ENCODE measurements around the gene INTS13. TPM values are rescaled to one million over a fixed set of nuclear protein-coding genes. Genes with fewer than 3 reads are reported as not detected.
A peak's percentile ranks its signal among the peaks of the same experiment; 100 is the strongest.
"Not testable (repeated sequence)": the region's sequence is repeated elsewhere in the genome, so short reads cannot be mapped to it uniquely, and the experiment has no call there.

Gene INTS13
- total and polyA plus RNA-seq, 4 donors = 9.5 to 19.2 (median 14.0) TPM

DNA sequence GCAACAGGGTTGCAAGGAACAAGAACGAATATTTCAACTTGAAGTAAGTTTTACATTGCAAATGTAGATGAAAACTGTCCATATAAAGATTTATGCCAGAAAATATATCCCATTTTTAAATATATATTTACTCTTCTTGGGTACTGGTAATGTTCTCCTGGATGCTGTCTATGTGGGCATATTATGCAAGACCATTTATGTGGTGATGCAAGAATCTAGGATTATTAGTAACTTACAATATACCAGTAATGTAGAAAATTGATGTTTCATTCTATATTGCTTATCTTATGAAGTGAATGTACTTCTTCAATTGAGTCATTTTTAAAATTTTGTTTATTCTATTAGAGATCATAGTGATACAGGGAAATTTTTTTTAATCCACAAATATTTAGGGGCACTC is 25.6 kb upstream of the INTS13 start:
- DNase-seq = no peak
- H3K27me3 ChIP-seq (ENCODE audit: control insufficient read depth in 1 of 2, insufficient read depth in 2 of 2, low read length in 1 of 2) = no peaks in the 10 kb centered on the region
- intact Hi-C loops (cut with DNase I) = no loop called here
- no peaks in the 10 kb centered on the region for H3K4me1 ChIP-seq (ENCODE audit: control insufficient read depth in 1 of 2, insufficient read depth in 2 of 2, low read length in 2 of 2)
- no peak overlapping the region for H3K27ac ChIP-seq (ENCODE audit: low read depth in 1 of 2, low read length in 2 of 2)
- WGBS, 2 donors = 90 to 95% methylated on average over 1 of the region's 1 CpG
- no peak for ATAC-seq (ENCODE audit: low FRiP score)
- no peaks in the 10 kb centered on the region for H3K9me3 ChIP-seq (ENCODE audit: control insufficient read depth, low read length)
- no peak overlapping the region for H3K4me3 ChIP-seq (ENCODE audit: low read length in 2 of 2)
- H3K36me3 ChIP-seq (ENCODE audit: control insufficient read depth in 1 of 2, insufficient read depth in 2 of 2, low read length in 1 of 2) = peaks cover 0 to 2% of the 10 kb centered on the region in 2 donors

DNA sequence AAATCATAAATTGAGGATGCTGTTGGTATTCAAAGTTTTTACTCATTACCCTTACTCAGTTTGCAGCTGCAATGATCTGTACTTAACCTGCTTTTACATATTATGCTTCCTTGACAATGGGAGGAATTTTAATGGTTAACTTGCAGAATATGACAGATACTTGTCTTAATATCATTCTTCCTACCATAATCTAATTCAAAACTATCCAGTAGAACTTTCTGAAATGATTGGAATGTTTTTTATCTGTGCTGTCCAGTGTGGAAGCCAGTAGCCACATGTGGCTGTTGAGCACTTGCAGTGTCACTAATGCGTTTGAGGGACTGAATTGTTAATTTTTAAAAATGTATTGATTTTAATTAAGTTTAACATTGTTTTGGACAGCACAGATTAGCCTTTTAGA is 24.0 kb upstream of the INTS13 start:
- intact Hi-C loops (cut with DNase I) = no loop called here
- ATAC-seq (ENCODE audit: low FRiP score) = no peak
- Histone ChIP-seq H3K4me1 (ENCODE audit: control insufficient read depth in 1 of 2, insufficient read depth in 2 of 2, low read length in 2 of 2) (no peaks in the 10 kb centered on the region), H3K4me3 (ENCODE audit: low read length in 2 of 2) (no peak overlapping the region), H3K9me3 (ENCODE audit: control insufficient read depth, low read length) (no peaks in the 10 kb centered on the region), H3K36me3 (ENCODE audit: control insufficient read depth in 1 of 2, insufficient read depth in 2 of 2, low read length in 1 of 2) (peaks cover 2 to 5% of the 10 kb centered on the region in 2 donors), H3K27me3 (ENCODE audit: control insufficient read depth in 1 of 2, insufficient read depth in 2 of 2, low read length in 1 of 2) (no peaks in the 10 kb centered on the region), H3K27ac (ENCODE audit: low read depth in 1 of 2, low read length in 2 of 2) (no peak overlapping the region)
- no peak for DNase-seq
- 75 to 76% methylated on average over 1 of the region's 1 CpG for WGBS, 2 donors

DNA sequence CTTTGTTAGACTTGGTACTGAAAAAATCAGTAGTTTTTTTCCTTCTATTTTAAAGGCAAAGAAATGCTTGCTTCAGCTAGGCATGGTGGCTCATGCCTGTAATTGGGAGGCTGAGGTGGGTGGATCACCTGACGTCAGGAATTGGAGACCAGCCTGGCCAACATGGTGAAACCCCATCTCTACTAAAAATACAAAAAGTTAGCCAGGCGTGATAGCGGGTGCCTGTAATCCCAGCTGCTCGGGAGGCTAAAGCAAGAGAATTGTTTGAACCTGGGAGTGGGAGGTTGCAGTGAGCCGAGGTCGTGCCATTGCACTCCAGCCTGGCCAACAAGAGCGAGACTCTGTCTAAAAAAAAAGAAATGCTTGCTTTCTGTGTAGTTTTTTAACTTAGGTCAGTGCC is 23.6 kb upstream of the INTS13 start:
- H3K36me3 ChIP-seq (ENCODE audit: control insufficient read depth in 1 of 2, insufficient read depth in 2 of 2, low read length in 1 of 2); DNase-seq; H3K27me3 ChIP-seq (ENCODE audit: control insufficient read depth in 1 of 2, insufficient read depth in 2 of 2, low read length in 1 of 2); ATAC-seq (ENCODE audit: low FRiP score); H3K27ac ChIP-seq (ENCODE audit: low read depth in 1 of 2, low read length in 2 of 2); H3K4me1 ChIP-seq (ENCODE audit: control insufficient read depth in 1 of 2, insufficient read depth in 2 of 2, low read length in 2 of 2); intact Hi-C loops (cut with DNase I); H3K9me3 ChIP-seq (ENCODE audit: control insufficient read depth, low read length); H3K4me3 ChIP-seq (ENCODE audit: low read length in 2 of 2): not testable (repeated sequence)
- 92 to 93% methylated on average over 7 of the region's 7 CpGs for WGBS, 2 donors

DNA sequence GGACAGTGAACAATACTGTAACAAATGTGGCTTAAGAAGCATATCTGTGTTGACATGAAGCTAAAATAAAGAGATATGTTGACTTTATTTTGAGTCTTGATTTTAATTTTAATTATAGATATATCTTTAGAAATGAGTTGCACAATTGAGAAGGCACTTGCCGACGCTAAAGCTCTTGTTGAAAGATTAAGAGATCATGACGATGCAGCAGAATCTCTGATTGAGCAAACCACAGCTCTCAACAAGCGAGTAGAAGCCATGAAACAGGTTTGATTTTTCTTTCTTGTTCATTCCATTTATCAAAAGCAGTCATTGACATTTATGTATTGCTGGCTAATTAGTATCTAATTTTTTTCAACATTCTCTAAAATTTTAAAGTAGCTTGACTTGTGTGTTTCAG is 16.2 kb upstream of the INTS13 start:
- 91 to 92% methylated on average over 4 of the region's 4 CpGs for WGBS, 2 donors

DNA sequence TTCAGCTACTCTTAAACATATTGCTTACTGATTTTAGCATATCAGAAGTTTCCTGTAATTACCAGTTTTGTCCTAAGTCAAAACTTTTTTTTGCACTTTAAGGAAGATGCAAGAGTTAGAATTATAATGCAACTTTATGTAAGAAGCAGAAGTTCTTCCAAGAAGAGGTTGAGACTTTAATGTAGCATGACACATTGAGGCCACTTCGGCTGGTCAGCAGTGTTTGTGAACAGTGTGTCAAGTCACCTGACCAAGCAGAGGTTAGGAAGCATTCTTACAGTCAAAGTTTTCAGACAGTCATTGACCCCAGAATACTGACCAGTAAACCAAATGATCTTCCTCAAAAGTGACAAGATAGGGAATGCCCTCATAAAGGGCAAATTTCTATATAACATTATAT is 15.7 kb upstream of the INTS13 start:
- intact Hi-C loops (cut with DNase I) = no loop called here
- Histone ChIP-seq H3K4me3 (ENCODE audit: low read length in 2 of 2) (no peak overlapping the region), H3K27ac (ENCODE audit: low read depth in 1 of 2, low read length in 2 of 2) (no peak overlapping the region), H3K4me1 (ENCODE audit: control insufficient read depth in 1 of 2, insufficient read depth in 2 of 2, low read length in 2 of 2) (no peaks in the 10 kb centered on the region), H3K36me3 (ENCODE audit: control insufficient read depth in 1 of 2, insufficient read depth in 2 of 2, low read length in 1 of 2) (peaks cover 2 to 5% of the 10 kb centered on the region in 2 donors), H3K27me3 (ENCODE audit: control insufficient read depth in 1 of 2, insufficient read depth in 2 of 2, low read length in 1 of 2) (no peaks in the 10 kb centered on the region), H3K9me3 (ENCODE audit: control insufficient read depth, low read length) (no peaks in the 10 kb centered on the region)
- peak in 1 of 2 donors; percentile 59 for DNase-seq
- no peak for ATAC-seq (ENCODE audit: low FRiP score)
- WGBS, 2 donors = 61 to 62% methylated on average over 1 of the region's 1 CpG

More for the DNA sequence above, 16.2 kb upstream of the INTS13 start:
- Histone ChIP-seq H3K4me3 (ENCODE audit: low read length in 2 of 2) (no peak overlapping the region), H3K4me1 (ENCODE audit: control insufficient read depth in 1 of 2, insufficient read depth in 2 of 2, low read length in 2 of 2) (no peaks in the 10 kb centered on the region), H3K36me3 (ENCODE audit: control insufficient read depth in 1 of 2, insufficient read depth in 2 of 2, low read length in 1 of 2) (peaks cover 2 to 5% of the 10 kb centered on the region in 2 donors), H3K27ac (ENCODE audit: low read depth in 1 of 2, low read length in 2 of 2) (no peak overlapping the region), H3K27me3 (ENCODE audit: control insufficient read depth in 1 of 2, insufficient read depth in 2 of 2, low read length in 1 of 2) (no peaks in the 10 kb centered on the region), H3K9me3 (ENCODE audit: control insufficient read depth, low read length) (no peaks in the 10 kb centered on the region)
- ATAC-seq (ENCODE audit: low FRiP score) (no peak), DNase-seq (no peak)
- intact Hi-C loops (cut with DNase I) = no loop called here

DNA sequence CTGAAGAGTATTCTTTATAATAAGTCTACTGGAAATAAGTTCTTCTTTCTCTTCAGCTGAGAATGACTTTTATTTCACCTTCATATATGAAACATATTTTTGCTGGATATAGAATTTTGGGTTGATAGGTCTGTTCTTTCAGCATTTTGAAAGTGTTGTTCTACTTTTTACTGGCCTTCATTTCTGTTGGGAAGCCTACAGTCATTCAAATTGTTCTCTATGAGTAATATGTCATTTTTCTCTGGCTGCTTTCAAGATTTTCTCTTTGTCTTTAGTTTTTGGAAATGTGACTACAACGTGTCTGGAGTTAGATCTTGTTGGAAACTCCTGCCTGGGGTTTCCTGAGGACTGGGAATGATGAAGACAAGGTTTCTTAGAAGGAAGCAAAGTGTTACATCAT is 10.5 kb upstream of the INTS13 start:
- Histone ChIP-seq H3K4me1 (ENCODE audit: control insufficient read depth in 1 of 2, insufficient read depth in 2 of 2, low read length in 2 of 2) (no peaks in the 10 kb centered on the region), H3K4me3 (ENCODE audit: low read length in 2 of 2) (no peak overlapping the region), H3K36me3 (ENCODE audit: control insufficient read depth in 1 of 2, insufficient read depth in 2 of 2, low read length in 1 of 2) (no peaks in the 10 kb centered on the region), H3K9me3 (ENCODE audit: control insufficient read depth, low read length) (no peaks in the 10 kb centered on the region), H3K27me3 (ENCODE audit: control insufficient read depth in 1 of 2, insufficient read depth in 2 of 2, low read length in 1 of 2) (no peaks in the 10 kb centered on the region), H3K27ac (ENCODE audit: low read depth in 1 of 2, low read length in 2 of 2) (no peak overlapping the region)
- intact Hi-C loops (cut with DNase I) = no loop called here
- ATAC-seq (ENCODE audit: low FRiP score) (no peak), DNase-seq (no peak)
- whole genome bisulfite sequencing, 2 donors = 92 to 93% methylated on average over 1 of the region's 1 CpG

DNA sequence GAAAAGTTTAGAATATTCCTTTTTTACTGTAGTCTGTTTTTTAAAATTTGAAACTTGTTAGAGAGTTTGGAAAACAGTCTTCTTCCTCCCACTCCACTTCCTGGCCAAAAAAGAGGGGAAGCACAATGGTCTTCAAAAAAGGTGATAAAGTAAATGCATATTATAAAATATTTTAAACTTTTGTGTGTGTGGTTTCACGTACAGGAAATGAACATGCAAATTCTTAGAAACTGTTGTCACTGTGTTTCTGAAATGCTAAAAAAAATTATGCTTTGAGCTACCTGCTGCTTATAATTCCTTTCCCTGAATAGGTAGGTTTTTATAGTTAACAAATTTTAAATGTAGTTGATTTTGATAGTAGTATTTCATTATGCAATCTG is 3.4 kb upstream of the INTS13 start:
- H3K27ac ChIP-seq (ENCODE audit: low read depth in 1 of 2, low read length in 2 of 2) = no peak overlapping the region
- 23 to 47% methylated on average over 1 of the region's 1 CpG for WGBS, 2 donors
- intact Hi-C loops (cut with DNase I) = no loop called here
- H3K4me3 ChIP-seq (ENCODE audit: low read length in 2 of 2) = no peak overlapping the region
- H3K4me1 ChIP-seq (ENCODE audit: control insufficient read depth in 1 of 2, insufficient read depth in 2 of 2, low read length in 2 of 2) = no peaks in the 10 kb centered on the region
- no peaks in the 10 kb centered on the region for H3K27me3 ChIP-seq (ENCODE audit: control insufficient read depth in 1 of 2, insufficient read depth in 2 of 2, low read length in 1 of 2)
- no peak for DNase-seq
- ATAC-seq (ENCODE audit: low FRiP score) = no peak
- no peaks in the 10 kb centered on the region for H3K36me3 ChIP-seq (ENCODE audit: control insufficient read depth in 1 of 2, insufficient read depth in 2 of 2, low read length in 1 of 2)
- no peaks in the 10 kb centered on the region for H3K9me3 ChIP-seq (ENCODE audit: control insufficient read depth, low read length)

DNA sequence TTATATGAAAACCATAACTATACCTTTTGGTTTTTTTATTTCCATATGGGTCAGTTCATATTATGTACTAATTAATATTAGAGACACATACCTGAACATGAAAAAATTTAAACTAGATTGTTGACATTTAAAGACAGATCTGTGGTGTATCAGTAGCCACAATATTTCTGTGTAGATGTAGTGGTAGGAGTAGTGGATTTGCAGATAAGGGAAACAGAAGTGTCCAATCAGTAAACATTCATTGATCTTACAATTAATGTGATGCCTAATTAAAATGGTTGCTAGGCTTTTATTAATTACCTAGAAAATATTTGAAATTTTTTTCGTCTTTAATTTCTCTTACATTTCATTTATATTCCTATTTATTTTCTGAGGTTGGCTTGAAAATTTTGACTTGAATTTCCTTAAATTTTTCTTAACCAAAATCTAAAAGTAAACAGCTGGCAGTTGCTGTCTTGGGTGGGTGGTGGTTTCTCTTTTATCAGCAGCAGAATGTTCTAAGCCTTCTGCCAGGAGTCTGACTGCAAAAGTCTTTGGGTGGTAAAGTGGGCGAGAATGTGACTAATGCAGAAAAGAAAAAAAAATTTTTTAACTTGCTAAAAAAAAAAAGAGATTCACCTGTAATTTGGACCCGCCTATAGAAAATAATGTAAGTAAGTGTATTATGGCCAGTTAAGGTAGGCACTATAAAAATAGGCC is 2.9 kb upstream of the INTS13 start:
- H3K9me3 ChIP-seq (ENCODE audit: control insufficient read depth, low read length) = no peaks in the 10 kb centered on the region
- no peak for DNase-seq
- H3K4me1 ChIP-seq (ENCODE audit: control insufficient read depth in 1 of 2, insufficient read depth in 2 of 2, low read length in 2 of 2) = no peaks in the 10 kb centered on the region
- no peak for ATAC-seq (ENCODE audit: low FRiP score)
- intact Hi-C loops (cut with DNase I) = no loop called here
- no peak overlapping the region for H3K27ac ChIP-seq (ENCODE audit: low read depth in 1 of 2, low read length in 2 of 2)
- WGBS, 2 donors = 60 to 64% methylated on average over 3 of the region's 3 CpGs
- no peaks in the 10 kb centered on the region for H3K27me3 ChIP-seq (ENCODE audit: control insufficient read depth in 1 of 2, insufficient read depth in 2 of 2, low read length in 1 of 2)
- H3K36me3 ChIP-seq (ENCODE audit: control insufficient read depth in 1 of 2, insufficient read depth in 2 of 2, low read length in 1 of 2) = no peaks in the 10 kb centered on the region
- H3K4me3 ChIP-seq (ENCODE audit: low read length in 2 of 2) = peak overlapping the region in 1 of 2 donors; percentile 28

DNA sequence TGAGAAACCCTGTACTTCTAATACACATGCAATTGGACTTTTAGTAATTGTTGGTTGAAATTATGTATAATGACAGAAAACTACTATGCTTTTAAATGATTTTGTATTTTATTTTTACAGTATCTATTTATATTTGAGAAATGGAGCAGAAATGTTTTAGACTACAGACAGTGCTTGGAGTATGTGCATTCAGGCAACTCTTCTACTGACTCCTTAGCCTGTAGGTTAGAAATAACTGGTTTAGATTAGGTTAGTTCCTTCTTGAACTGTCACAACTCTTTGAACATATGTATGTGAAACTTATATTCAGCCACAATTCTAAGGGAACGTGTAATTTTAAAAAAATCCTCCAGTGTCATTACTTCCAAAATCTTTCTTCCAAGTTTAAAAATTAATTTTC is 2.2 kb upstream of the INTS13 start:
- no peak for DNase-seq
- WGBS, 2 donors = 10 to 19% methylated on average over 1 of the region's 1 CpG
- intact Hi-C loops (cut with DNase I) = loop anchor here (5.0 kb wide), 1 partner anchor 72 kb away; the partner anchor contains the start of gene TM7SF3 (in 2 of the 2)
- H3K4me1 ChIP-seq (ENCODE audit: control insufficient read depth in 1 of 2, insufficient read depth in 2 of 2, low read length in 2 of 2) = no peaks in the 10 kb centered on the region
- no peaks in the 10 kb centered on the region for H3K9me3 ChIP-seq (ENCODE audit: control insufficient read depth, low read length)
- ATAC-seq (ENCODE audit: low FRiP score) = no peak
- peak overlapping the region; percentile 61 to 96 for H3K4me3 ChIP-seq (ENCODE audit: low read length in 2 of 2)
- no peaks in the 10 kb centered on the region for H3K36me3 ChIP-seq (ENCODE audit: control insufficient read depth in 1 of 2, insufficient read depth in 2 of 2, low read length in 1 of 2)
- H3K27me3 ChIP-seq (ENCODE audit: control insufficient read depth in 1 of 2, insufficient read depth in 2 of 2, low read length in 1 of 2) = no peaks in the 10 kb centered on the region
- H3K27ac ChIP-seq (ENCODE audit: low read depth in 1 of 2, low read length in 2 of 2) = no peak overlapping the region

Measured in aorta (tissue), 5 donors.